ENCODE measurements around the gene FAM221B. TPM values are rescaled to one million over a fixed set of nuclear protein-coding genes. Genes with fewer than 3 reads are reported as not detected.
A peak's percentile ranks its signal among the peaks of the same experiment; 100 is the strongest.

The FAM221B gene
- total and polyA plus RNA-seq, 9 of the 15 experiments (the other 6 are each of a cell fraction or from before 2014, with no cell fraction given) = 0.01 TPM; not detected in 8

DNA sequence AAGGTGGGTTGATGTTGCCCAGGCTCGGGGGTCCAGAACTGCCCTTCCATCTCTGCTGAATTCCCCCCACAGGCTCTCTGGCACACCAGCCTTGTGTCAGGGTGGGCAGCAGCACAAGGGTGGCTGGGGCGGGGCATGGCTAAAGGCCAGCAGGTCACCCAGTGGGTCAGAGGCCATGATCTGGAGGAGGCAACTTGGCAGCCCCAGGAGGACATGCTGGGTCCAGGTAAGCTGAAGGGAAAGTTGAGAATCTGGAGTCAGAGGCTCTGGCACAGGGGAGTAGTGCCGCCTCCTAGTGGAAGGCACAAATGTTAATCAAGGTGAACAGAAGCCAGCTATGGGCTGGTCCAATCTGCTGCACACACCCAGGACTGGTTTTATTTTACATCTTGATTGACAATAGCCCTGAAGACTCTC lies 6.7 kb upstream of the FAM221B start (continued):
- TF ChIP-seq, protein P1, sequence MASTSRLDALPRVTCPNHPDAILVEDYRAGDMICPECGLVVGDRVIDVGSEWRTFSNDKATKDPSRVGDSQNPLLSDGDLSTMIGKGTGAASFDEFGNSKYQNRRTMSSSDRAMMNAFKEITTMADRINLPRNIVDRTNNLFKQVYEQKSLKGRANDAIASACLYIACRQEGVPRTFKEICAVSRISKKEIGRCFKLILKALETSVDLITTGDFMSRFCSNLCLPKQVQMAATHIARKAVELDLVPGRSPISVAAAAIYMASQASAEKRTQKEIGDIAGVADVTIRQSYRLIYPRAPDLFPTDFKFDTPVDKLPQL (IDR thresholded peaks at IDR 0.05; ENCODE audit: extremely low read depth, insufficient read length) = no peak
- TF ChIP-seq RAD21 (CRISPR knock-in tag; conservative IDR thresholded peaks at IDR 0.05 in 1 of 2, IDR thresholded peaks at IDR 0.05 in 1 of 2) (peak in 1 of 2 experiments; percentile 41; a peak in 2 of 4 replicates), ZNF175 (CRISPR knock-in tag; IDR thresholded peaks at IDR 0.05; ENCODE audit: low read depth) (0 out of 2 replicates have a peak, but pooled peaks have one; percentile 8), HNRNPL (IDR thresholded peaks at IDR 0.05; ENCODE audit: low read depth, low read length) (no peak)

DNA sequence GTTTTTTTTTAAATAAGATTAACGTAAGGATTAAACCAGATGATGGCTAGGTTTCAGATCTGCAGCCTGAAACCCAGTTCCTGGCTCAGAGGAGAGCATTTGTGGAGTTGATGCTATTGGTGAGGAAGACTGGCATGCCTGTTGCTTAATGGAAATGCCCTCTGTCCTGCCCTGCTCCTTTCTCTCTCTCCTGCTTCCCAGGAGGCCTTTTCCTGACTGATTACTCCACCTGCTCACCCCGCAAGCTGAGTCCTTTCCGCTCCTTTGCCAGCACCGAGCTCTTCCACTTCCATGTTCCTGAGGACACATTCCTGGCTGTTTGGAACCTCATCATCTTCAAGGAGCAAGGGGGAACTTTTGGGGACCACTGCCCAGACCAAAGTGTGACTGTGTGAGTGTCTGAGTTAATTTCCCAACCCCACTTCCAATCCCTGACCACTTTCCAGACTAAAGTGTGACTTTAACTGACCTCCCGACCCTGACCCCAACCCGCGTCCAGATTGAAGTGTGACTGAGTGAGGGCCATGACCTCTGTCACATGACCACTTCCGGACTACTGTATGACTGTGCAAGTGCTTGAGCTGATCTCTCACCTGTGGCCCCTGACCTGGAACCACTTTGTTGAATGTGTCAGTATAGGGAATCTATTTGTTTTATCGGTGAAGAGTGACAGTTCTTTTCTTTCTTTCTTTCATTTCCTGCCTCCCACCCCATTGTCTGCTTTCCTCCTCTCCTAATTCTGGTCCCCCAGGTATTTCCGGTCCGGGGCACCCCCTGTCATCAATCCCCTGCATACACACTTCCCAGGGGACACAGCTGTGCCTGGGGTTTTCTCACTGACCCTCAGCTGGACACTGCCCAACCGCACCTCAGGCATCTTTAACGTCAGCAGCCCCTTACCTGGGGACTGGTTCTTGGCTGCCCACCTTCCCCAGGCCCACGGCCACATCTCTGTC lies 6.0 kb upstream of the FAM221B start:
- H3K36me3 ChIP-seq (ENCODE audit: control insufficient read depth, insufficient read depth, low read length) = no peaks in the 10 kb centered on the region
- POLR2A ChIA-PET = no interaction called here
- BruUV-seq (replicated peaks) = no TSS peak
- H3K9me1 ChIP-seq (ENCODE audit: control insufficient read depth, insufficient read depth, low read length) = no peaks in the 10 kb centered on the region
- H3K9ac ChIP-seq (ENCODE audit: insufficient read depth in 1 of 2, low read depth in 2 of 2, low read length in 2 of 2) = peak overlapping the region in 1 of 2 experiments; percentile 52; a peak in 1 of 4 replicates
- CTCF ChIA-PET (ENCODE audit: low intra/inter-chr PET ratio) = no interaction called here
- H2AFZ ChIP-seq (ENCODE audit: low read depth, low read length) = no peak overlapping the region
- 55% methylated on average over 11 of the region's 14 CpGs for WGBS (ENCODE audit: insufficient coverage, low coverage, missing lambda C conversion rate)
- no peaks in the 10 kb centered on the region for H3K79me2 ChIP-seq (ENCODE audit: control insufficient read depth, insufficient read depth, low read length)
- ATAC-seq (peak; percentile 68), FAIRE-seq (no peak), DNase-seq (ENCODE audit: extremely low read depth in 1 of 4, low spot score in 3 of 4) (peak in 2 of 4 experiments; percentile 13 to 28)
- H3K27me3 ChIP-seq (ENCODE audit: control insufficient read depth in 2 of 2, insufficient read depth in 2 of 2, low read length in 2 of 2) = peaks cover 0 to 8% of the 10 kb centered on the region in 2 experiments; a peak in 2 of 5 replicates
- no peaks in the 10 kb centered on the region for H3K9me3 ChIP-seq (replicated peaks; ENCODE audit: control insufficient read depth, insufficient read depth, low read depth, low read length)
- peaks cover 7 to 10% of the 10 kb centered on the region in 2 experiments; a peak in 4 of 5 replicates for H3K4me1 ChIP-seq (replicated peaks in 1 of 2; ENCODE audit: control insufficient read depth in 2 of 2, insufficient read depth in 2 of 2, low read length in 2 of 2)
- no peaks in the 10 kb centered on the region for H4K20me1 ChIP-seq (replicated peaks; ENCODE audit: control insufficient read depth, insufficient read depth, low read length)
- intact Hi-C loops (cut with micrococcal nuclease) (no loop called here), in situ Hi-C loops (cut with MboI) (no loop called here)
- no peak overlapping the region for H3K4me2 ChIP-seq (ENCODE audit: insufficient read depth, low read length)
- no peak overlapping the region for H3K27ac ChIP-seq (ENCODE audit: extremely low read depth, low read depth, low read length)
- no peak overlapping the region for H3K4me3 ChIP-seq
- TF ChIP-seq, protein P2, sequence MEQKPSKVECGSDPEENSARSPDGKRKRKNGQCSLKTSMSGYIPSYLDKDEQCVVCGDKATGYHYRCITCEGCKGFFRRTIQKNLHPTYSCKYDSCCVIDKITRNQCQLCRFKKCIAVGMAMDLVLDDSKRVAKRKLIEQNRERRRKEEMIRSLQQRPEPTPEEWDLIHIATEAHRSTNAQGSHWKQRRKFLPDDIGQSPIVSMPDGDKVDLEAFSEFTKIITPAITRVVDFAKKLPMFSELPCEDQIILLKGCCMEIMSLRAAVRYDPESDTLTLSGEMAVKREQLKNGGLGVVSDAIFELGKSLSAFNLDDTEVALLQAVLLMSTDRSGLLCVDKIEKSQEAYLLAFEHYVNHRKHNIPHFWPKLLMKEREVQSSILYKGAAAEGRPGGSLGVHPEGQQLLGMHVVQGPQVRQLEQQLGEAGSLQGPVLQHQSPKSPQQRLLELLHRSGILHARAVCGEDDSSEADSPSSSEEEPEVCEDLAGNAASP (IDR thresholded peaks at IDR 0.05) = no peak
- TF ChIP-seq, protein P3, sequence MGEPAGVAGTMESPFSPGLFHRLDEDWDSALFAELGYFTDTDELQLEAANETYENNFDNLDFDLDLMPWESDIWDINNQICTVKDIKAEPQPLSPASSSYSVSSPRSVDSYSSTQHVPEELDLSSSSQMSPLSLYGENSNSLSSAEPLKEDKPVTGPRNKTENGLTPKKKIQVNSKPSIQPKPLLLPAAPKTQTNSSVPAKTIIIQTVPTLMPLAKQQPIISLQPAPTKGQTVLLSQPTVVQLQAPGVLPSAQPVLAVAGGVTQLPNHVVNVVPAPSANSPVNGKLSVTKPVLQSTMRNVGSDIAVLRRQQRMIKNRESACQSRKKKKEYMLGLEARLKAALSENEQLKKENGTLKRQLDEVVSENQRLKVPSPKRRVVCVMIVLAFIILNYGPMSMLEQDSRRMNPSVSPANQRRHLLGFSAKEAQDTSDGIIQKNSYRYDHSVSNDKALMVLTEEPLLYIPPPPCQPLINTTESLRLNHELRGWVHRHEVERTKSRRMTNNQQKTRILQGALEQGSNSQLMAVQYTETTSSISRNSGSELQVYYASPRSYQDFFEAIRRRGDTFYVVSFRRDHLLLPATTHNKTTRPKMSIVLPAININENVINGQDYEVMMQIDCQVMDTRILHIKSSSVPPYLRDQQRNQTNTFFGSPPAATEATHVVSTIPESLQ (CRISPR knock-in tag; IDR thresholded peaks at IDR 0.05) = no peak
- no peak for TF ChIP-seq PCBP2 (IDR thresholded peaks at IDR 0.05; ENCODE audit: low read depth, low read length, poor library complexity, severe bottlenecking)

Data from K562 (cell line).